HUES6 (cell line): ENCODE results near the gene DEPDC1.

Source experiments
- H3K27ac ChIP-seq: 2 replicates; pipeline ENCODE4 v1.7.0; 2013; ENCODE audit warnings: low read depth, mild to moderate bottlenecking, low read length, inconsistent platforms
- H3K27me3 ChIP-seq: 2 replicates; pipeline ENCODE4 v1.6.1; 2013; ENCODE audit warnings: low read length; ENCODE audit not compliant: control insufficient read depth, insufficient read depth
- H3K36me3 ChIP-seq: 2 replicates; pipeline ENCODE4 v1.6.1; 2013; ENCODE audit warnings: low read length; ENCODE audit not compliant: control insufficient read depth, insufficient read depth
- H3K4me1 ChIP-seq: 2 replicates; pipeline ENCODE4 v1.6.1; 2013; ENCODE audit warnings: low read length; ENCODE audit not compliant: control insufficient read depth, insufficient read depth
- H3K4me3 ChIP-seq: 2 replicates; pipeline ENCODE4 v1.5.1; 2013; ENCODE audit warnings: low read depth, low read length
- H3K9ac ChIP-seq: one replicate; pipeline ENCODE4 v1.6.1; 2013; ENCODE audit warnings: mild to moderate bottlenecking, low read length
- H3K9me3 ChIP-seq: 2 replicates; pipeline ENCODE4 v1.6.1; 2013; ENCODE audit warnings: low read depth, low read length; ENCODE audit not compliant: control insufficient read depth, insufficient read depth

Gene DEPDC1

GRCh38 chr1:68496680-68497357 is at the start of gene DEPDC1:
Gene DEPDC1, minus strand, starts transcription at chr1:68497082. Its CDS starts 83 bp downstream, at chr1:68496999.
- Histone ChIP-seq H3K9ac (peak within 1 kb of the TSS; percentile 96), H3K27ac (peak within 1 kb of the TSS; percentile 85; the same call in 1 of the 2 replicates), H3K36me3 (peaks cover 22% of the 10 kb centered on the region), H3K9me3 (no peaks in the 10 kb centered on the region), H3K27me3 (no peaks in the 10 kb centered on the region), H3K4me3 (peak within 1 kb of the TSS; percentile 94), H3K4me1 (peaks cover 19% of the 10 kb centered on the region)

GRCh38 chr1:68544651-68545050 is 47.8 kb upstream of the DEPDC1 start:
- Histone ChIP-seq H3K4me1 (no peaks in the 10 kb centered on the region), H3K9me3 (peaks cover 1% of the 10 kb centered on the region; the same call in 1 of the 2 replicates), H3K4me3 (no peak overlapping the region), H3K27me3 (no peaks in the 10 kb centered on the region), H3K9ac (no peak overlapping the region), H3K36me3 (no peaks in the 10 kb centered on the region), H3K27ac (no peak overlapping the region)

GRCh38 chr1:68542586-68542985 is 45.7 kb upstream of the DEPDC1 start:
- Histone ChIP-seq H3K36me3 (no peaks in the 10 kb centered on the region), H3K4me3 (no peak overlapping the region), H3K9ac (no peak overlapping the region), H3K4me1 (no peaks in the 10 kb centered on the region), H3K27me3 (no peaks in the 10 kb centered on the region), H3K27ac (no peak overlapping the region), H3K9me3 (no peaks in the 10 kb centered on the region)

GRCh38 chr1:68538941-68539340 is 42.1 kb upstream of the DEPDC1 start:
- Histone ChIP-seq H3K27me3 (no peaks in the 10 kb centered on the region), H3K4me1 (no peaks in the 10 kb centered on the region), H3K4me3 (no peak overlapping the region), H3K9ac (no peak overlapping the region), H3K36me3 (no peaks in the 10 kb centered on the region), H3K9me3 (no peaks in the 10 kb centered on the region), H3K27ac (no peak overlapping the region)

- H3K4me1 ChIP-seq: no peaks in the 10 kb centered on the region
- H3K36me3 ChIP-seq: no peaks in the 10 kb centered on the region
- H3K27ac ChIP-seq: no peak overlapping the region
- no peaks in the 10 kb centered on the region for H3K27me3 ChIP-seq
- H3K9ac ChIP-seq: no peak overlapping the region
- no peaks in the 10 kb centered on the region for H3K9me3 ChIP-seq
- H3K4me3 ChIP-seq: no peak overlapping the region
These were observed 31.4 kb upstream of the DEPDC1 start for GRCh38 chr1:68528243-68528642.

- no peaks in the 10 kb centered on the region for H3K27me3 ChIP-seq
- no peak overlapping the region for H3K4me3 ChIP-seq
- H3K27ac ChIP-seq: no peak overlapping the region
- no peaks in the 10 kb centered on the region for H3K4me1 ChIP-seq
- H3K36me3 ChIP-seq: no peaks in the 10 kb centered on the region
- no peaks in the 10 kb centered on the region for H3K9me3 ChIP-seq
- no peak overlapping the region for H3K9ac ChIP-seq
These were observed 28.9 kb upstream of the DEPDC1 start for GRCh38 chr1:68525781-68526180.

- Histone ChIP-seq H3K27ac (no peak overlapping the region), H3K9ac (no peak overlapping the region), H3K36me3 (no peaks in the 10 kb centered on the region), H3K4me1 (no peaks in the 10 kb centered on the region), H3K9me3 (no peaks in the 10 kb centered on the region), H3K27me3 (no peaks in the 10 kb centered on the region), H3K4me3 (no peak overlapping the region)
These were observed 24.4 kb upstream of the DEPDC1 start for GRCh38 chr1:68521286-68521685.

GRCh38 chr1:68516066-68516465 is 19.2 kb upstream of the DEPDC1 start:
- H3K4me3 ChIP-seq: no peak overlapping the region
- no peak overlapping the region for H3K9ac ChIP-seq
- H3K36me3 ChIP-seq: no peaks in the 10 kb centered on the region
- no peaks in the 10 kb centered on the region for H3K4me1 ChIP-seq
- H3K27ac ChIP-seq: no peak overlapping the region
- H3K27me3 ChIP-seq: no peaks in the 10 kb centered on the region
- H3K9me3 ChIP-seq: peaks cover 6% of the 10 kb centered on the region; the same call in 1 of the 2 replicates

GRCh38 chr1:68511254-68511653 is 14.4 kb upstream of the DEPDC1 start:
- H3K36me3 ChIP-seq: no peaks in the 10 kb centered on the region
- peaks cover 6% of the 10 kb centered on the region; the same call in 1 of the 2 replicates for H3K9me3 ChIP-seq
- no peak overlapping the region for H3K27ac ChIP-seq
- H3K27me3 ChIP-seq: no peaks in the 10 kb centered on the region
- no peak overlapping the region for H3K4me3 ChIP-seq
- no peaks in the 10 kb centered on the region for H3K4me1 ChIP-seq
- no peak overlapping the region for H3K9ac ChIP-seq

- H3K27ac ChIP-seq: no peak overlapping the region
- no peaks in the 10 kb centered on the region for H3K36me3 ChIP-seq
- H3K4me1 ChIP-seq: no peaks in the 10 kb centered on the region
- H3K9me3 ChIP-seq: peaks cover 6% of the 10 kb centered on the region; the same call in 1 of the 2 replicates
- H3K4me3 ChIP-seq: no peak overlapping the region
- no peaks in the 10 kb centered on the region for H3K27me3 ChIP-seq
- H3K9ac ChIP-seq: no peak overlapping the region
These were observed 9.5 kb upstream of the DEPDC1 start for GRCh38 chr1:68506386-68506785.

GRCh38 chr1:68503085-68503484 is 6.2 kb upstream of the DEPDC1 start:
- Histone ChIP-seq H3K27me3 (no peaks in the 10 kb centered on the region), H3K9ac (no peak overlapping the region), H3K27ac (no peak overlapping the region), H3K36me3 (no peaks in the 10 kb centered on the region), H3K4me3 (no peak overlapping the region), H3K9me3 (peaks cover 6% of the 10 kb centered on the region; the same call in 1 of the 2 replicates), H3K4me1 (no peaks in the 10 kb centered on the region)
